Stimulated activated CD4-positive, alpha-beta T cell treated with anti-CD3 and anti-CD28 coated beads, Interleukin-2, amount 100 ng/mL, for 4 hours (primary cell): ENCODE data around the gene SYT2.

Experiments used
- DNase-seq: peaks from one replicate; pipeline ENCODE4 v3.0.0-alpha.2; 2020; ENCODE audit warnings: low read depth

The SYT2 gene

DNA sequence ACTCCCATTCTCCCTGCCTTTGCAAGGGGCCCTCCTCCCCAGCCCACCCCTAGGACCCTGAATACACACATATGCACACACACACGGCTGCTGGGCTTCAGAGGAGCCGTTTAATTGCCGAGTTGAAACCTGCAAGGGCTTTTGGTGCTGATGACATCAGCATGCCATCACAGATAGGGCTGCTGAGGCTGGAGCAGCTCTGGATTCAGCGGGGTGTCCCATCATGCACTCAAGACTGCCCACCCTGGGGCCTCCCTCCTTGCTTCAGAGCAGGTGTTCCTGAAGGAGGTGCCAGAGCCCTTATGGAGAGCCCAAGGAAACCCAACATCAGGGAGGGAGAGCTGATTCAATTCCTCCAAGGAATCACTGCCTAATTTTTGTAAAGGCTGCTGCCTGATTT is 5.7 kb downstream of the SYT2 start:
- no peak for DNase-seq

DNA sequence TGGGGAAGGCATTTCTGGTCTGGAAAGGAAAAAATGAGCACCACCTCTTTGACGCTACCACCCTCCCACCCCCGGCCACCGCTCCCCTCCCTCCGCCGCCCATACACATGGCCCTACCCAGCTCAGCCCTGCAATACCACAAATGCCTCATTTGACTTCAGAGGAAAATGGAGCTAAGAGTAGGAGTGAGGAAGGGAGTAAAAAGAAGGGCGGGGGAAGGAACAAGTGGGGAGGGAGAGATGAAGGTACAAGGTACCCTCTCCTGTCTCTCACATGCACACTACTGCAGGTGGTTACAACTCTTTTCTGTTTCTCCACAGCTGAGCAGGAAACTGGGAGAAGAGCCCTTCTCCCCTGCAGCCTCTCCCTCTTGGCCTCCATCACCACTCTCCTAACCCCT is 7.1 kb downstream of the SYT2 start:
- DNase-seq: no peak

DNA sequence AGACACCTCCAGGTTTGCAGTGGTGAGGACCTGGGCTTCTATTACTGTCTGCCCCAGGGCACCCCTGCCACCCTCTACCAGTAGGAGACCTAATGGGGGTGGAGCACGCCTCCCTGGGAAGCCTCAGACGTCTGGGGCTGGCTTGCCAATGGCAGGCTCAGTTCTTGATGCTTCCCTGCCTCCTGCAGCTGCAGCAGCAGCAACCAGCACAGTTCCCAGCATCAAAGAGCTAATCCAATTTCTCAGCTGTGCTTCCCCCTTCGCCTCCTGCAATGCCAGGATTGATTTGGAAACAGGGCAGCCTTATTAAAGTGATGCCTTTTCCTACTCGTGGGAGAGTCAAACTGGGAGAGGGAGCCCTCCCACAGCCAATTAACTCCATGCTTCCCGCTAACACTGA is 8.2 kb downstream of the SYT2 start:
- no peak for DNase-seq

DNA sequence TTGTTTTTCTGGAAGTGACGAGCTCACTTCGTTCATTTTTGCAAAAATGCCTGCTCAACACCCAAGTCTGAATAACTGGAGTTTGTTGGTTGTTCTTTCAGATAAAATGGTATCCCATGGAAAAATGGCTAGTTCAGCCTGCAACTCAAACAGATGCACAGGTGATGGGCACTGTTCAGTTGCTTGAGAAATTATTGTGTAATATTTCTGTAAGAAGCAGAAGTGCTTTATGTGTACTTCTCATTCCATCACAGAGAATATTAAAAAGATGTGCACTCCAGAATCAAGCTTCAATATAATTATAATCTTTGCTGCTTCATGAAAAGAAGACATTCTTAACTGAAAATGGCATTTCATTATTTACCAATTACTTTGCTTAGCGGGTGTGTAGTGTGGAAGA is 9.1 kb downstream of the SYT2 start:
- no peak for DNase-seq

DNA sequence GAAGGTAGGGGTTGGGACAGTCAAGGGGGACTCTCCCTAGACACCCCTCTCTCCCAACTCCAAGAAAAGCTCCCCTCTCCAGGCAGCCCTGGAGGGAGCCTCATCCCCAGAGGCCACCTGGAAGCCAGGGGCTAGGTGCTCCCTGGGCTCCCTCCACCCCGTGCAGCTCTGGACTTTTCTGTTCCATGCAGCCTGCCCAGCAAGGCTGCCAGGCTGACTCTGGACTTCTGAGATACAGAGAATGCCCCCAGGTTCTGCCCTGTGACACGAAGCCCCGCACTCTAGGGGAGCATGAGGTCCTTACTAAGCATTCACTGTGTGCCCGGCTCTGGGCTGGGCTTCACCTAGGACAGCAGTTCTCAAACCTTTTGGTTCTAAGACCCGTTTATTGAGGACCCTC is 10.2 kb downstream of the SYT2 start:
- DNase-seq: no peak

DNA sequence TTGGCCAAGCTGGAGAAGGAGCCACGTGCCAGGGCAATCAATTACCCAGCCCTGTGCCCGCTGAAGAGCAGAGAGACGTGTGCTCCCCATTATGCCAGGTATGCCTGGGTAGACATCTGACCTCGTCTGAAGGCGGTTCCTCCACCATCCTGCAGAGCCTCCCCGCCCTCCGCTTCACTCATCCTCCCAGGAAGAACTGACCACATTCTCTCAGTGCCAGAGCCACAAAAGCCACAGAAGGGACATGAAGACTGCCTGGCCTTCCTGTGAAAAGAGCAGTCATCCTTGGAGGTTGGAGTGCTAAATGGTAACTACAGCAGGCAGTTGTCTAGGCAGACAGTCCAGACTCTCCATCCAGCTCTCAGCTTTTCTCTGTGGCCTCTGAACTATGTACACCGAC is 12.0 kb downstream of the SYT2 start:
- no peak for DNase-seq

DNA sequence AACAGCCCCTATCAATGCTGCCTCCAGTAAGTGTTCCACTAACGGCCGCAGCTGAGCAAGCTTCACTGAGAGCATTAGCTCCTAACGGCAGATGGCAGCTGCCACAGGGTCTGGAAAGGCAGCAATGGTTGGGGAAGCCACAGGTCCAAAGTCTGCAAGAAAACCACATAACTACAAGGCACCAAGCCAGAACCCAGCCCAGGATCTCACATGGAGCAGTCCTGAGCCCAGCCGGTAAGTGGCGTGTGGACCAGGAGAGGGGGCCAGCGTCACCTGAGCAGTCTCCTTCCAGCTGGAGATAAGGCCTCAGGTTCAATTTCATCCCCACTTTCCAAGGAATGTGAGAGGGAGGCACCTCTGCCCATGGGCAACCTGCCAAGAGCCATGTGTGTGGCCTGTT is 13.2 kb downstream of the SYT2 start:
- DNase-seq: no peak

DNA sequence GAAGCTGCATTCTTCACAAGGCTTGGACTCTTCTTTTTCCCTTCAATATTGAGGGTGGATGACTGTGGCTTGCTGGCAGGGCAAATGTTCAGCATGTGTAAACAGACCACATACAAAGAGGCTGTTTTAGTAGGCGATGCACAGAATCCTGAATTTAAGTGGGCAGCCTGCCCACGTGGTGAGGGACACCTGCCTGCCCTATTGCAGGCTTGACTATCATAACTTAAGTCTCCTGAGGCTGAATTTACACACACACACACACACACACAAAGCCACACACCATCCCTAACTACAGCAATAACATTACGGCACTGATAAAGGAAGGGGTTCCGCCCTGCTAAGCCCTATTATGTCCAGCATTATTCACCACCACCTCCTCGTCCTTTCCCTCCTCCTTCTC is 15.9 kb downstream of the SYT2 start:
- DNase-seq: no peak

DNA sequence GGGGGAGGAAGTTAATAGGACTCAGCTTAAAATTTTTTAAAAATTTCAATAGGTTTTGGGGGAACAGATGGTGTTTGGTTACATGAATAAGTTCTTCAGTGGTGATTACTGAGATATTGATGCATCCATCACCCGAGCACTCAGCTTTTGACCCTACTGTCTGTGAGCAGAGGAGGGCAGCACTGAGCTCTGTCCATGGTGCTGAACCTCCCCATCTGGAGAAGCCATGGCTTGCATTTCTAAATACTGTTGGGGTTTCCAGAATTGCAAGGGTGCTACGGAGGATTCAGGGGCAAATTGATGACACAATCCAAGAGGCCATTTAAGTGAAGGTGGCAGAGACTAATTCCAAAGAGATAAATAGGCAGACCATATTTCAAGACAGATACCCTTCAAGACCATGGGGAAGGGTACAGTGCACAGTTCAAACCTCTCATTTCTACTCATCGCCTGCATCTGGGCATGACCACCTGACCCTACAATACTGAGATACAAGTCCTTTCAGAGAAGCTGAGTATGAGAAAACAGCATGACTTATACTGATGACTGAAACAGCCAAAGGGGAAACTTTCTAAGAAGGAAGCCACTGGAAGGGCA is 17.2 kb downstream of the SYT2 start:
- peak; percentile 41 for DNase-seq

DNA sequence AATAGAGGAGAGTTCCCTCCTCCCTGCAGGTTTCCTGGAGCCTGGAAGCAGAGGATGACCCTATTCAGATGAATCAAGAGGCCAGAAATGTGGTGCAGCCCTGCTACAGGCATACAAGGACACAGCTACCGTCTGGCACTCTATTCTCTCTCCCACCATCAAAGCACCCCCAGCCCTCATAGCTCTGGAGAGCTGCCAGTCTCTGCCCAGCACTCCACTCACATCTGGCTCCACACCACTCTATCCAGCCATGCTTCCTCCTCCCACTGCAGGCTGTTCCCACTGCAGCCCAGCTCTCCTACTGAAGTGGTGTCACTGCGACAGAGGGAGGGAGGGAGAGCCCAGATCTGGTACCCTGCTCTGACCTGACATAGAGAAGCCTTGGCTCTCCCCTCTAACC is 18.4 kb downstream of the SYT2 start:
- DNase-seq: no peak

DNA sequence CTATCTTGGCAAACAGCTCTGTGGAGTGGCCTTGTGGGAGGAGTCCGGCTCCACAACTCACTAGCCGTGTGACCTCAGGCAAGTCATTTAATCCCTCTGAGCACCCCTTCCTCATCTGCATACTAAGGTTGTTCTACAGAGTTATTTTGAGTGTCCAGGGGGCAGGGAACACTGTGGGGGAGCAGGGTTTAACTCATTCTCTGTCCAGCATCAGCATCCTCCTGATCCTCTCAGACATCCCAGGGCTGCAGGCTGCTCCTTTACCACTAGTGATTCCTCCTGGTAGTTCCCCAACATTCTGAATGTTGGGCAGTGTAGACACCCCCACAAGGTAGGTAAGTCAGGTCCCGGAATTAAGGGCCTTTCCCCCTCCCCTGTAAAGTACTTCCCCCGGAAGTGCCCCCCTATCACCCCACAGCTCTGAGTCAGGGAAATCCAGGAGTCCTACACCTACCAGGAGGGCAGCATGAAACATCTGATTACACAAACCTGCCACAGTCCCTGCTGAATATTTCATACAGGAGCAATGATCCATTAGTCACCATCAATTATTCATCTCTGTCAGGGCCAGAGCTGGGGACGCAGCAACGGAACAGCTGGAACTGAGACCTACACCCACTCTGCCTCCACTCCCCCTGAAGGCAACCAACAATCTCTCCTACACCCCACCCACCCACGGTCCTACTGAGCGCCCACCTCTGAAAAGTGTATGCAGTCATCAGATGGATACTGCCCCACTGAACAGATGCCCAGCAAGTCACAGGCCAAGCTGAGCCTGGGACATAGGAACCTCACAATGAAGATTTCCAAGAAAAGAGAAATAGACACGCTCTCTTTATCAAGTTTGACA is 20.5 kb downstream of the SYT2 start:
- DNase-seq: no peak

DNA sequence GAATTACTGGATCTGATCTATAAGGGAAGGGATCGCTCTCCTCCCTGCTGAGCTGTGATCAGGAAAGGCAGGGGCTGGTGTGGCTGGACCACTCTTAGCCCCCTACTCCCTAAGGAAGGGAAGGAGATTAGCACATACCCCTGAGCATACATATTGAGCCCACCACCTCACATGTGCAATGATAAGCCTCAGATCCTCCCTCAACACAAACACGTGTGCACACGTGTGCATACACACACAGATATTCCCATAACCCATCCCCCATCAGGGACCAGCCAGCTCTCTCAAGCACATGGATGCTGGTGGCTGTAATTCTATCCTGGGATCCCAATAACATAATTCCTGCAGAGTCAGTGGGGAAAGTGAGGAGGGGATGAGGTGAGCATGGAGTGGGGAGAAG is 21.2 kb downstream of the SYT2 start:
- no peak for DNase-seq

DNA sequence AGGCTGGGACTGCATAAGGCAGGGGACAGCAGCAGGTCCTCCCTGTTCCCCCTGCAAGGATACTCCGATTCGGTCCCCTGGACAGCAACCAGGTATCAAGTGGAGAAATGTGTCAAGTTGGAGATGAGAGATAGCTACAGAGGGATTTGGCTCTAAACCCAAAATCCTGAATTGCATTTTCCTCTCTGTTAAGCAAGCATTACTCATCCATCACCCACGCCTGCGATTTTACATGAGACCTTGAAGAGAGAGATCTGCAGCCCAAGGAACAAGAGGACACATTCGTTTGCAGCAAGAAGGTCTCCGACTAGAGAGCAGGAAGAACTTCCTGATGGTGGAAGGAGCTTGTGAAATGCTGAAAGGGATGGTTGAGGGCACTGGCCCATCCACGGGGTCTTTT is 21.9 kb downstream of the SYT2 start:
- DNase-seq: no peak

DNA sequence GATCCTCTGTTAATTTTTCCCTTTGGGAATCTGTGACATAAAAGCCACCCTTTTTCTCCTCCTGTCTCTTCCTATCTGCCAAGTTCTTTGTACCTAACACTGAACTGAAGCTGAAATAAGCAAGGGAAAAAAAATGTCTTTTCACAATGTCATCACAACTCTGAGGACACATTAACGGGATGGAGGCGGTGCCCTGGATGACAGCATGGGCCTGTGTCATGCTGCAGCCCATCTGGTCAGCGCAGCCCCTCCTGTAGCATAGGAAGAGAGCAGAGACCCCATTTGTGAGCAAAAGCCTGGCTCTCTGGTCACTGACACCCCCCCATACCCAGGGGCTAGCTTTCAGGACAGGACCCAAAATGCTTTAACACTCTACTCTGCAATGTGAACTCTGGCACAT is 22.5 kb downstream of the SYT2 start:
- no peak for DNase-seq

DNA sequence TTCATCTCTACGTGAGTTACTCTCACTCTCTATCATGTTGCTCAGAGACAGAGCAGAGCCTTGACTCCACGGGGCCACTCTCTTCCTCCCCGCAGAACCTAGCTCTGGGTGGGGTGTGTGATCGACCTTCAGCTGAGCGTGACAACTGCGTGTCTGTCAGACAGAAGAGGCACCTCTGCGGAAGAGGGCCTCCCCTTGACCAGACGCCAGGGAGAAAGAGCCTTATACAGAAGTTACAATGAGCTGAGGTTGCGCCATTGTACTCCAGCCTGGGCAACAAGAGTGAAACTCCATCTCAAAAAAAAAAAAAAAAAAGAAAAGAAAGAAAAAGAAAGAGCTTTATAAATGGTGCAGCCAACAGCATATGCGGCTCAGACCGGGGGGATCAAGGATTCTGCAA is 22.9 kb downstream of the SYT2 start:
- DNase-seq: no peak

DNA sequence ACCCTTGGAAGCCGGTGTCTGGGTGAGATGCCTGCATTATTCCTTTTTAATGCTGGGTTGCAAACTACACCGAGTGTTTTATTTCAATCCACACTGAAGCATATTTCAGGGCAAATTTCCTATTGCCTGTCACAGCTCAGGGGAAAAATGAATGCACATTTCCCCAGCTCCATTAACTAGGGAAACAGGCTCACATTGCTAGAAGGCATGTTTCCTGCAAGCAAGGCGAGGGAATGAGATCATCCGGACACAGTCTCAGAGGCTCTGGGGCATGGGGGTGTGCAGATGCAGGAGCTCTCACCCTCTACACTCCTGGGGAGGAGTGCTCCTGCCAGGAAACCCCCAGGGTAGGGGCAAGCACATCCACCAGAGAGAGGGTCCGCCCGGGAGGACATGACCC is 24.6 kb downstream of the SYT2 start:
- no peak for DNase-seq

DNA sequence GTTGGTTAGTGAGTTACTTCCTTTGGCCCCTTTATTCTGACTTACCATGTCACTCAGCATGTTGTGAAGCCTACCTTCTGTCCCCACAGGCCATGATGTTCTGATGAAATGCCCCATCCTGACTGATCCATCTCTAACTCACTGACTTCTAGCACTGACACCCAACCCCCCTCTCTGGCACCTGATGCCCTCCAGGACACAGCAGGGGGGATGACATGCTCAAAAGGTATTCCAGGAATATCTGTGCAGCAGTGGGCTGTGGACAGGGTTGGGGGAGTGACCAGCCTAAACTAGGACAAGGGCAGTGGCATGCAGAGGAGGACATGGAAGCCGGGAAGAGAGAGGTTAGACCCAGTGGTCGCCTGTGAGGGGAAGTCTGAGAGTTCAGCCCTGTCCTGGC is 25.5 kb downstream of the SYT2 start:
- DNase-seq: no peak

DNA sequence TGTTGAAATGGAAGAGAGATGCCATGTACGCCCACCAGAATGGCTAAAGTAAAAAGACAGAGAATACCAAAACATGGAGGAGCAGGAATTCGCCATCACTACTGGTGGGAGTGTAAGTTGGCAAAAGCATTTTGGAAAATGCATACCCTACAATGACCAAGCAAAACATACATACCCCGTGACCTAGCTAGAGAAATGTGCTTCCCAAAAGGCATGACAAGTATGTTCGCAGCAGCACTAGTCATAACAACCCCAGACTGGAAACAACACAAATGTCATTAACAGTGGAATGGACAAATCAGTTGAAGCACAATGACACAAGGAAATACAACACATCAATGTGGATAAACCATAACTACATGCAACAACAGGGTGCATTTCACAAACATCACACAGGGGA is 27.2 kb downstream of the SYT2 start:
- DNase-seq: no peak

DNA sequence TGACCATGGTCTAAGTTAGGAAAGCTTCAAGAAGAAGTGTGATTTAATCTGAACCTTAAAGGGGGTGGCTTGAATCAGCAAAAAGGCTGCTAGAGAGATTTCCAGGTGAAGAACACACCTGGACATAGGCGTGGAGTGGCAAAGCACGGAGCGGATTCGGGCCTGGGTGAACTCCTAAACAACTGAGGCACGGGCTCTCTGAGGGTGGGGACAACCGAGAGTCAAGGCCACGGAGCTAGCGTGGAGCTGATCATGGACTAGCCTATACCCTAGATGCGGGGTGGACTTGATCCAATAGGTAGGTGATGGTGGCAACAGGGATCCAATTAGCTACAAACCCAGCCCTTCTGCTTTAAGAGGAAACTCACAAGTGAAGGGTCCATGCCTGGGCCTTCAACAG is 27.8 kb downstream of the SYT2 start:
- no peak for DNase-seq

DNA sequence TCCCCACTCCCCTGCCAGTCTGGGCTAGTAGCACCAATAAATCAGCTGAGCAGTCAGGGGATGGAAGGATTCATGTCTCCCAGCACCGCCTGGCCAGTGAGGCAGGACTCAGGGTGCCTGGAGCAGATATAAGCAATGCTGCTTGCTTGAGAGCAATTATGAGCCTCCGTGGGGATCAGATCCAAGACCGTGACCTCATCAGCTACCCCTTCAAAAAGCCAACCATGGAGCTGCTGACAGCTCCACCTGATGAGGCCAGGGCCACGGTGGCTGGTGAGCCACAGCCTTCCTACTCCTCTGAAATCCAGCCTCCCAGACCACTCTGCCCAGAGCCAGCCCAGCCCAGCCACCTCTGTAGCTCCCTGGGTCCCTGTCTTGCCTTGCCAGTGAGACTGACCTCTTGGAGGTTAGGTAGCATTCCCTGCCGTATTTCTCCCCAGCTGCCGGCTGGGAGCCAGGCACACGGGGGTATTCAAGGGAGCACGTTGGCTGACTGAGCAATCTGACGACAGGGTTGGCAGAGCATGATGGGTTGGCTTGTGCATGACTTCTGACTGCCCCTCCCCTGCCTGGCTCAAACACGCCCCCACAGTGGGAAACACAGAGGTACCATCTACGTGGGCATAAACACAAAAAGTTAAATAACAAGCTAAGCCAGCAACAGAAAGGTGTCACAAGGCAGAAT is 28.4 kb downstream of the SYT2 start:
- DNase-seq: no peak

DNA sequence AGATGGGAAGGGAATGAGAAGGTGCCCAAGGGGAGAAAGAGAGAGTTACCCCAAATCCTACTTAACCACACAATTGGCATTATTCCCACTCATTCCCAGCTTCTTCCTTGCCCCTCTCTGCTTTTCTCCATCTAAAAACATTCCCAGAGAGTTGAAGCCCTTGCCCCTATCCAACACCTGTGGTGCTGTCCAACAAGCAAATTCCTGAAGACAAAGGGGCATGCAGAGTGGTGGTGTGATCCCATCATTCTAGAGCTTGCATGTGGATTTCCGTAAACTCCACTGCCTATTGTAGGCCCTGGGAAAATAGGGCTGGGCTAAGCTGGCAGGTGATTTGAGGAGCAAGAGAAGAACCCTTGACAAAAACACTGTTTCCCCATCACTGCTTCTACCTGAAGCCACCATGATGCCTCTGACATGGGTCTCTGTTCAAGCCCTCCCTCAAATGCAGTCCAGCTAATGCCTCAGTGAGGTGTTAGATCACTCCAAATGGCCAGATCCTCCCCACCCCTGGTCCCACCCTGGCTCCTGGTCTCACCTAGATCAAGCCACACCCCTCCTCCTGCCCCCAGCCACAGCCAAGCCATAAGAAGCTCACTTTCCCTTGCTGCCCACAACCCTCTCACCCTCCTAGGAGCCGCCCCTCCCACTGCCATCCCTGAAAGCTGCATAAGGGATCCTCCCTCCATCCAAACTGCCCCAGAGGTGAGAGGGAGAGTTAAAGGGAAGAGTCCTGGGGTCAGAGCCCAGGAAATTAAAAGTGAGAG is 29.5 kb downstream of the SYT2 start:
- DNase-seq: no peak

DNA sequence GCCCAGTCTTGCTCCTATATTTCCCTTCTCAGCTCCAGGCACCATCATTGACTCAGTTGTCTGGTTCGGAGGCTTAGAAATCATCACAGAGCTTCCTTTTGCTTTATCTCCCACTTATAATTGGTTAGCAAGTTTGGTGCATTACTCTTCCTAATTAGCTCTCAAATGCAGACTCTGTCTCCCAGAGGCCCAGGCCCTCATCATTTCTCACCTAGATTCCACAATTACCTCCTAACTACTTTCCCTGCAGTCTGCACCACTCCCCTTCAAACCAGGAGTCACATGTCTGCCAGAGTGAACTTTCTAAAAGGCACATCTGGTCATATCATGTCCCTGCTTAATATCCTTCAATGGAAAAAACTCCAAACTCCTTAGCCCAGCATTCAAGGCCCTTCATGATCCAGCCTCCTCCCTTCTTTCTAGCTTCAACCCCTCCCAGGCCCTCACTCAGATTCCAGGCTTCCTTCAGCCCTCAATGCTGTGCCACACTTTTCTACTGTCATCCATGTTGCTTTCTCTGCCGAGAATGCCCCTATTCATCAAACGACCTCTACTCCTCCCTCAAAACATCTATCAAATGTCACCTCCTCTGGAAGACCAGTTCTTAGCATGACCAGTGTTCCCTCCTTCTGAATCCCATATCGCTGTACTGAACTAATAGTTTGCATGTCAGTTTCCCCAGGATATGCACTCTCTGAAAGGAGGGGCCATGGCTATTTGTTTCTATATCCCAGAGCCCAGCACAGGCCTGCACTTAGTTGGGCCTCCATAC is 30.7 kb downstream of the SYT2 start:
- DNase-seq: no peak
